ENCODE results near the gene SDC4.

DNA sequence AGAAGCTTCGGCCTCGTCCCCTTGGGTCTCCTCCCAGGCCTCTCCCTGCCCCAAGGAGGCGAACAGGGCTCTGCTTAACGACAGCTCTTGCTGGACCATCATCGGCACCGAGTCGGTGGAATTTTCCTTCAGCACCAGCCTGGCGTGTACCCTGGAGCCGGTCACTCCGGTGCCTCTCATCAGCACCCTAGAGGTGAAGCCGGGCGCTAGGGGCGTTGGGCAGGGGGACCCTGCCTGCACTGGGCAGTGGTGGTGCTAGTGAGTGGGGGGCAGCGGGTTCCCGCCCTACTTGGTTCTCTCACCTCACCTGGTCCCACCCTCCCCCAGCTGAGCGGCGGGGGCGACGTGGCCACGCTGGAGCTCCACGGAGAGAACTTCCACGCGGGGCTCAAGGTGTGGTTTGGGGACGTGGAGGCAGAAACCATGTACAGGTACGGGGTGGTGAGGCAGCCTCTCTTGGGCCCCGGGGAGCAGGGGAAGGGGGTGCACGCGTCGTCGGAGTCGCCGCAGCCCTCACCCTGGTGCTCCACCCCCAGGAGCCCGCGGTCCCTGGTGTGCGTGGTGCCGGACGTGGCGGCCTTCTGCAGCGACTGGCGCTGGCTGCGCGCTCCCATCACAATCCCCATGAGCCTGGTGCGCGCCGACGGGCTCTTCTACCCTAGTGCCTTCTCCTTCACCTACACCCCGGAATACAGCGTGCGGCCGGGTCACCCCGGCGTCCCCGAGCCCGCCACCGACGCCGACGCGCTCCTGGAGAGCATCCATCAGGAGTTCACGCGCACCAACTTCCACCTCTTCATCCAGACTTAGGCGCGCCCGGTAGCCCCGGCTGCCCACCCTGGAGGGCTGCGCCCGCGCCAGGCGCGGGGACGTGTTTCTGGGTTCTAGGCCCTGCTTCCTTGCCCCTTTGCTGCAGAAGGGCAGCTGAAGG, 31.8 kb downstream of the SDC4 start:
- no peak for TF ChIP-seq CTCF (IDR thresholded peaks at IDR 0.05)
- TF ChIP-seq NFIC (IDR thresholded peaks at IDR 0.05; ENCODE audit: borderline replicate concordance) = no peak
- TF ChIP-seq, protein P1, sequence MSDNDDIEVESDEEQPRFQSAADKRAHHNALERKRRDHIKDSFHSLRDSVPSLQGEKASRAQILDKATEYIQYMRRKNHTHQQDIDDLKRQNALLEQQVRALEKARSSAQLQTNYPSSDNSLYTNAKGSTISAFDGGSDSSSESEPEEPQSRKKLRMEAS (IDR thresholded peaks at IDR 0.05; ENCODE audit: low read depth) = no peak
- TF ChIP-seq JUND (IDR thresholded peaks at IDR 0.05) = no peak
- TF ChIP-seq TAF1 (IDR thresholded peaks at IDR 0.05; ENCODE audit: borderline replicate concordance, low read depth, low read length) = no peak
- TF ChIP-seq MXI1 (IDR thresholded peaks at IDR 0.05; ENCODE audit: low read depth, low read length) = no peak
- no peak for TF ChIP-seq RAD21 (IDR thresholded peaks at IDR 0.05; ENCODE audit: low read length)
